Testis (tissue), 3 donors: Measurements from ENCODE around the gene CTSK. TPM values are rescaled to one million over a fixed set of nuclear protein-coding genes. Genes with fewer than 3 reads are reported as not detected.
"Not testable (repeated sequence)": the region's sequence is repeated elsewhere in the genome, so short reads cannot be mapped to it uniquely, and the experiment has no call there.

Experiments used
- DNase-seq: peaks from one replicate; pipeline ENCODE4 v3.0.0-alpha.2; 2019
- H3K27ac ChIP-seq, 2 donors: fragments of 200-600 bp; sonication (generic); one replicate each; pipeline ENCODE4 v1.5.1; 2019
- H3K27me3 ChIP-seq: fragments of 200-600 bp; sonication (generic); one replicate; pipeline ENCODE4 v1.5.1; 2019
- H3K36me3 ChIP-seq: fragments of 200-600 bp; sonication (generic); one replicate; pipeline ENCODE4 v1.5.1; 2017; ENCODE audit warnings: low read depth; ENCODE audit errors: missing control alignments
- H3K4me1 ChIP-seq: fragments of 200-600 bp; sonication (generic); one replicate; pipeline ENCODE4 v1.5.1; 2019
- H3K4me3 ChIP-seq, 2 donors: fragments of 200-600 bp; sonication (generic); one replicate each; pipeline ENCODE4 v1.5.1; 2017 to 2019
- H3K9me3 ChIP-seq: fragments of 200-600 bp; sonication (generic); one replicate; pipeline ENCODE4 v1.5.1; 2017
- POLR2A ChIP-seq: fragments of 450-650 bp; IDR thresholded peaks from one replicate; pipeline ENCODE4 v1.6.1; 2017; ENCODE audit warnings: antibody characterized with exemption, mild to moderate bottlenecking, moderate library complexity
- WGBS, 2 donors: methylation state at CpG; one replicate each; pipeline ENCODE4 v1.1.5; 2018; 5-methylcytosine and 5-hydroxymethylcytosine counted together
- intact Hi-C: fragments of 100-400 bp; cut with DNase I; formaldehyde crosslinking; loops from one replicate; pipeline ENCODE4 v1.15.1; 2023; ENCODE audit warnings: low total_unique reads
- polyA plus RNA-seq: library from polyadenylated mRNA; stranded (reverse); fragments of 350-450 nt; fragmentation: Illumina TruSeq; extraction: RNeasy Lipid Tissue Mini Kit (QIAGEN cat#74804); gene quantifications from one replicate; pipeline ENCODE4 v1.2.3, GENCODE V29; 2014; ENCODE audit warnings: low read depth, low replicate concordance; ENCODE audit not compliant: insufficient read depth
- total RNA-seq, 2 donors: library from RNA; depleted of rRNA; stranded (reverse); fragments of >200 nt; gene quantifications; one replicate each; pipeline ENCODE4 v1.2.3, GENCODE V29; 2016
- TF ChIP-seq, protein P1 (sequence below), 3 experiments: fragments of 450-650 bp in 2 of 3; fragments of 200-600 bp in 1 of 3; sonication (generic) in 1 of 3; IDR thresholded peaks; one replicate each; pipeline ENCODE4 v1.5.1; 2016 to 2019; ENCODE audit warnings: antibody characterized with exemption in 3 of 3, mild to moderate bottlenecking in 2 of 3, moderate library complexity in 1 of 3

CTSK gene
- total and polyA plus RNA-seq, 3 donors from 2014 or later, result 15.4 to 56.9 (median 24.7) TPM

DNA sequence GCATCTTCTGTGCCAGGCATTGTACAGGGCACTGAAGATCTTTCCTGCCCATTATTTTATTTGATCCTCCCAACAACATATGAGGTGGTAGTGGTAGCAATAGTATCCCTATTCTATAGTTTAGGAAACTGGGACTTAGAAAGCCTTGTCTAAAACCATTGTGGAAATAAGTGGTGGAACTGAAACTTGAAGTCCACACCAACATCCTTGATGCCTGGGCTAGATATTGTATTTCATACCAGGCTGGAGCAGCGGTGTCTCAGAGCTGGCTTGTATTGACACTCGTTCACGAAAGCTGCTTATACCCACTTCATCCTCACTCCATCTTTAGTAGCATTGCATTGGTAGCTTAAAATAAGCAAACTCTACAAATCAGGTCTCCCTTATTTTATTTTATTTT lies 32.8 kb downstream of the CTSK start:
- Histone ChIP-seq H3K36me3 (no peaks in the 10 kb centered on the region), H3K27ac (no peak overlapping the region), H3K27me3 (no peaks in the 10 kb centered on the region), H3K4me3 (no peak overlapping the region), H3K9me3 (no peaks in the 10 kb centered on the region), H3K4me1 (no peaks in the 10 kb centered on the region)
- DNase-seq, result no peak
- intact Hi-C loops, result no loop called here
- 85 to 87% methylated on average over 3 of the region's 3 CpGs for WGBS, 2 donors
- TF ChIP-seq, protein P1, sequence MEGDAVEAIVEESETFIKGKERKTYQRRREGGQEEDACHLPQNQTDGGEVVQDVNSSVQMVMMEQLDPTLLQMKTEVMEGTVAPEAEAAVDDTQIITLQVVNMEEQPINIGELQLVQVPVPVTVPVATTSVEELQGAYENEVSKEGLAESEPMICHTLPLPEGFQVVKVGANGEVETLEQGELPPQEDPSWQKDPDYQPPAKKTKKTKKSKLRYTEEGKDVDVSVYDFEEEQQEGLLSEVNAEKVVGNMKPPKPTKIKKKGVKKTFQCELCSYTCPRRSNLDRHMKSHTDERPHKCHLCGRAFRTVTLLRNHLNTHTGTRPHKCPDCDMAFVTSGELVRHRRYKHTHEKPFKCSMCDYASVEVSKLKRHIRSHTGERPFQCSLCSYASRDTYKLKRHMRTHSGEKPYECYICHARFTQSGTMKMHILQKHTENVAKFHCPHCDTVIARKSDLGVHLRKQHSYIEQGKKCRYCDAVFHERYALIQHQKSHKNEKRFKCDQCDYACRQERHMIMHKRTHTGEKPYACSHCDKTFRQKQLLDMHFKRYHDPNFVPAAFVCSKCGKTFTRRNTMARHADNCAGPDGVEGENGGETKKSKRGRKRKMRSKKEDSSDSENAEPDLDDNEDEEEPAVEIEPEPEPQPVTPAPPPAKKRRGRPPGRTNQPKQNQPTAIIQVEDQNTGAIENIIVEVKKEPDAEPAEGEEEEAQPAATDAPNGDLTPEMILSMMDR (IDR thresholded peaks at IDR 0.05), result no peak
- TF ChIP-seq POLR2A, result no peak

DNA sequence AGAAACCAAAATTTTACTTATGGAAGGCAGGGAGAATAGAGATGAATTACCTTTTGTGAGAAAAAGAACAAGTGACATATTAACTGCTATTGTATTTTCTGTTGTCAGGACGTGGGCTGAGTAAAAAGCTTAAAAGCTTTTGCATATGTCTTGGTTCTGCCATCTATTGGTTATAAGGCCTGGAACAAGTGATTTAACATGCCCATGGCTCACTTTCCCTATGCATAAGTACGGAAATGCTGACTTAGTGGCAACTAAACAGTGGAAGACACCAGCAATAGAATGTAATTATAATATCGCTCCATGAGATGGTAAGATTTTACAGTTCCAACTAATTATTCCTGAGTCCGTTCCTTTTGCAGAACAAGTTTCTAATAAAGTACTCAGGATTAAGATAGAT lies 35.7 kb downstream of the CTSK start:
- Histone ChIP-seq H3K36me3 (no peaks in the 10 kb centered on the region), H3K4me1 (no peaks in the 10 kb centered on the region), H3K27ac (no peak overlapping the region), H3K9me3 (no peaks in the 10 kb centered on the region), H3K27me3 (no peaks in the 10 kb centered on the region), H3K4me3 (no peak overlapping the region)
- 91 to 93% methylated on average over 4 of the region's 4 CpGs for WGBS, 2 donors
- TF ChIP-seq, protein P1 (IDR thresholded peaks at IDR 0.05), result no peak
- no peak for TF ChIP-seq POLR2A
- no peak for DNase-seq
- intact Hi-C loops, result no loop called here

DNA sequence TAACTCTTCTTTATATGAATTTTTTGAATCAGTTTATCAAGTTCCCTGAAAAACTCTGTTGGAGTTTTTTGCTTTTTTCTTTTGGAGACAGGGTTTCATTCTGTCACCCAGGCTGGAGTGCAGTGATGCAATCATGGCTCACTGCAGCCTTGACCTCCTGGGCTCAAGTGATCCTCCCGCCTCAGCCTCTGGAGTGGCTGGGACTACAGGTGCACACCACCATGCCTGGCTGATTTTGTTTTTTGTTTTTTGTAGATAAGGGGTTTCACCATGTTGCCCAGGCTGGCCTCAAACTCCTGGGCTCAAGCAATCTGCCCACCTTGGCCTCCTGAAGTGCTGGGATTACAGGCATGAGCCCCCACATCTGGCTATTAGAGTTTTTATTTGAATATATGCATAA lies 40.4 kb downstream of the CTSK start:
- H3K9me3 ChIP-seq, H3K27ac ChIP-seq, intact Hi-C loops, H3K27me3 ChIP-seq, H3K36me3 ChIP-seq, DNase-seq, H3K4me1 ChIP-seq, H3K4me3 ChIP-seq: not testable (repeated sequence)
- WGBS, 2 donors, result 50 to 100% methylated on average over 1 of the region's 1 CpG

GRCh38 chr1:150765977-150766301 lies 42.1 kb downstream of the CTSK start:
- H3K36me3 ChIP-seq, DNase-seq, H3K27ac ChIP-seq, H3K9me3 ChIP-seq, H3K4me1 ChIP-seq, H3K27me3 ChIP-seq, intact Hi-C loops, H3K4me3 ChIP-seq: not testable (repeated sequence)
- WGBS, 2 donors, result 89 to 91% methylated on average over 1 of the region's 1 CpG

- intact Hi-C loops, result no loop called here
- 23 to 29% methylated on average over 4 of the region's 4 CpGs for WGBS, 2 donors
- H3K4me1 ChIP-seq, result peaks cover 3% of the 10 kb centered on the region
- H3K27ac ChIP-seq, result peak within 1 kb of the TSS; percentile 48 to 65
- H3K27me3 ChIP-seq, result no peaks in the 10 kb centered on the region
- no peak for TF ChIP-seq POLR2A
- TF ChIP-seq, protein P1 (IDR thresholded peaks at IDR 0.05), result no peak
- no peak for DNase-seq
- no peaks in the 10 kb centered on the region for H3K9me3 ChIP-seq
- no peaks in the 10 kb centered on the region for H3K36me3 ChIP-seq
- H3K4me3 ChIP-seq, result peak within 1 kb of the TSS; percentile 15 to 24
These were observed 42.6 kb downstream of the CTSK start, which contains the start of gene CTSS for GRCh38 chr1:150765296-150765976. CTSS (minus strand) TSS chr1:150765778; CDS start chr1:150764763, 1,015 bp downstream.

DNA sequence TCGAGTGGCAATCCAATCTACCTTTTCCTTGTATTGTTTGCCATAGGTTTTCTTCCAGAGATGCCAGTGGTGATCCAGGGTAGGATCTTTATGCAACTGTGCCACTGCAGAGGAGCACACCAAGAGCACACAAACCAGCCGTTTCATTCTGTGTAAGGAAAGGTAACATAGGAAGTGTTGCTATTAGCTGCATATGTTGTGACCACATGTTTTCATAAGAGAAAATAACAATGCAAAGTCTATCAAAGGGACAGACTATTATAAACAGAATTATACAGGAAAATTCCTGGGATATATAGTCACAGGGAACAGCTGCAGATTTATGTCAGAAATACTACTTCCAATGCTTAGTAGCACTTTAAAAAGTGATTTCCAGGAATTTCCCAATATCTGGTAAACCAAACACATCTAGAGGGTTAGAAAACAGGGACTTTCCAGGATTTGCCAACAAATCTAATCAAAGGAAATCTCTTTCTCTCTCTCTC lies 43.4 kb downstream of the CTSK start:
- 77 to 84% methylated on average over 2 of the region's 2 CpGs for WGBS, 2 donors
- H3K36me3 ChIP-seq, result no peaks in the 10 kb centered on the region
- TF ChIP-seq POLR2A, result no peak
- TF ChIP-seq, protein P1 (IDR thresholded peaks at IDR 0.05), result no peak
- peaks cover 3% of the 10 kb centered on the region for H3K4me1 ChIP-seq
- no peaks in the 10 kb centered on the region for H3K9me3 ChIP-seq
- H3K27me3 ChIP-seq, result no peaks in the 10 kb centered on the region
- no peak for DNase-seq
- peak overlapping the region in 1 of 2 donors; percentile 24 for H3K4me3 ChIP-seq
- intact Hi-C loops, result no loop called here
- H3K27ac ChIP-seq, result peak overlapping the region in 1 of 2 donors; percentile 65
